ENCODE measurements around the gene RRP8.
A peak's percentile ranks its signal among the peaks of the same experiment; 100 is the strongest.

Gene RRP8

DNA sequence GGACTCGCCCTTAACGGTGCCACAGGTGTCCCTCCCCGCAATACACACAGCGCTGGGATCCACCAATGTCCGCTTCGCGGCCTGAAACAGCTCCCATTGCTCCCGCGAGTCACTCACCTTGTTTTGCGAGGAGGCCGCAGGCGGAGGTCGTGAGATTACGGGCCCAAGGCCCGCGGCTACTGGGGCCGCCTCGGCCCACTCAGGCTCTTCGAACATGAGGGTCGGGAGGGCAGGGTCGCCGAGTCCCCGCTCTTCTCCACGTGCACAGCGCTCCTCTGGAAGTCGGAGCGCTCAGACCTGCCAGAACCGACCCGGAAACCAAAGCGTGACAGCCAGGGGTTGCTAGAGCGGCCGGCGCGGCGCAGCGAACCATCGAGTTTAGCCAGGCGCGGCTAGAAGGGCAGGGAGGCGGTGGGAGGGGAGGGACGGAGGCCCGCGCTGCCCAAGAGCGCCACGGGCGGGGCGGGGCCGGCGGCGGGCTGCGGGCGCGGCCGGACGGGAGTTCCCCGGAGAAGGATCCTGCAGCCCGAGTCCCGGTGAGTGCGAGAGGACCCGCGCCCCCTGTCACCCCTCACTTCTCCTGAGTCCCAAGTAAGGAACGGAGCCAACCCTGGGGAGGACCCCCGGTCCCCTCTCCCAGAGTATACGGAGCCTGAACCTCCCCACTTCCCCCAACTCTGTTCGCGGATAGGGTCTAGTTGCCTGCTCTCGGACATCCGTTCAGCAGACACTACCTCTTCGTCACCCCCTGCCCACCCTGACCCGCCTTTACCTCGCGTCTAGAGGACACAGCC lies at the start of gene RRP8, which contains the start of gene ILK:
Gene RRP8, minus strand, starts transcription at position 330 of the 794 bp plus-strand sequence. Its CDS starts 114 bp downstream, at position 216.
Gene ILK, plus strand, starts transcription at position 488 of the 794 bp plus-strand sequence. CDS start 498 bp downstream, outside the sequence.
- peak; percentile 92 for DNase-seq (ENCODE audit: low read depth, low spot score)

DNA sequence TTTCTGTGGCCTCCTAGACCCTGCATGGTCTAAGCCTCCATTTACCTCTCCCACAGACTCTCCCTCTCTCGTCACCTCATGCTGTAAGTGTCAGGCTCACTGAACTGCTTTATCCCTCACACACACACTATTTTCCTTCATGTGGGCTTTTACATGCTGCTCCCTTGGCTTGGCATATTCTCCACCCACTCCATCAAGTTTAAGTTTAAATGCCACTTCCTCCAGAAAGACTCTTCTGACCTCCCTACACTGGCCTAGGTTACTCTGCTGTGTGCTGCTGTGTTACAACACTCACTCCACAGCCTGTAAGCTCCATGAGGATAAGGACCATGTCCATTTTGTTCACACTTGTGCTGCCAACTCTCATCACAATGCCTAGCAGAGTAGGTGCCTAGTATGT lies 49.7 kb upstream of the RRP8 start:
- DNase-seq (ENCODE audit: low read depth, low spot score): no peak

DNA sequence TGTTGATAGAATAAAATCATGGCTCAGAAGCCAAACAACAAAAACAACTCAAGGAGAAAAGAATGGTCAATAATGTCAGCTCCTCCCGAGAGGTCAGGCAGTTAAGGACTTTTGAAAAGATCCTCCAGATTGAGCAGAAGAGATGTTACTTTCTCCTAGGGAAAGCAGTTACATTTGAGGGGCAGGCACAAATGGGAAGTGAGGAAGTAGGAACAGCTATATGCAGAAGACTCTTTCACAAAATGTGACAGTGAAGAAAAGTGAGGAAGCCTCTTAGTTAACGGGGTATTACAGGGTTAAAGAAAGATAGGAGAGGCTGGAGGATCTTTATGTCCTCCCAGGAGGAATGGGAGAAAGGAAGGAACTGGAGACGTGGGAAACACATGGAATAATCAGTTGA lies 48.8 kb upstream of the RRP8 start:
- DNase-seq (ENCODE audit: low read depth, low spot score): no peak

- DNase-seq (ENCODE audit: low read depth, low spot score): no peak
These were observed 47.6 kb upstream of the RRP8 start for GRCh38 chr11:6650980-6651379.

- DNase-seq (ENCODE audit: low read depth, low spot score): no peak
These were observed 46.7 kb upstream of the RRP8 start for GRCh38 chr11:6650104-6650503.

GRCh38 chr11:6648501-6648900 lies 45.1 kb upstream of the RRP8 start:
- no peak for DNase-seq (ENCODE audit: low read depth, low spot score)

- DNase-seq (ENCODE audit: low read depth, low spot score): no peak
These were observed 44.4 kb upstream of the RRP8 start for GRCh38 chr11:6647836-6648235.

DNA sequence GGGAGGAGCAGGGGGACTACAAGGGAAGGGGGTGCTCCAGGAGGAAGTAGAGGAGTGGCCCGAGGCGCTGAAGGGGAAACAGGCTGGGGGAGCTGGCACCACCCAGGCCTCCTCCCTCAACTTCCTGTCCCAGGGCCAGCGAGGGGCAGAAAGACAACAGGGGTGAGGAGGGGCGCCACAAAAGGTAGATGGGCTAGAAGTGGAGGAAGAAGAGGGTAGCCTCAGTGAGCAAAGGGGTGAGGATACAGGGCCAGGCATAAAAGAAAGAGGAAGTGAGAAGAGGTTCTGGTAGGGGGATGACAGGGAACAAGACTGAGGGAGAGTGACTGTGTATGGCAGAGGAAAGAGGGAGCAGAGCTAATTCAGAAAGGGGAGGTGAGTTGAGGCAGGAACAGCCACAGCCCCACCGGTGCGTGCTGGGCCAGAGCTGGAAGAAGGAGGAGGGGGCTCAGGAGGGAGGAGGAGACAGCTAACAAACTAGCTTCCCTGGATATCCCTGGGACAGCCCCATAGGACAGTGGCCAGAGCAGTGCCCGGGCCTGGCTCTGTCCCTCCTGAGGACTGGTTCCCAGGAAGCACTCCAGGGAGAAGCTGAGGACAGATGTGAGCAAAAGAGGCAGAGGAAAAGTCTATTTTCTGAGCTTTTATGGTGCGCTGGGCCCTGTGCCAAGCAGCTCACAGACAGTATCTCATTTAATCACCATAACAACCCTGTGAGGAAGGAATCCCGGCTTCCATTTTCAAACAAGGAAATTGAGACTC lies 43.7 kb upstream of the RRP8 start:
- no peak for DNase-seq (ENCODE audit: low read depth, low spot score)

DNA sequence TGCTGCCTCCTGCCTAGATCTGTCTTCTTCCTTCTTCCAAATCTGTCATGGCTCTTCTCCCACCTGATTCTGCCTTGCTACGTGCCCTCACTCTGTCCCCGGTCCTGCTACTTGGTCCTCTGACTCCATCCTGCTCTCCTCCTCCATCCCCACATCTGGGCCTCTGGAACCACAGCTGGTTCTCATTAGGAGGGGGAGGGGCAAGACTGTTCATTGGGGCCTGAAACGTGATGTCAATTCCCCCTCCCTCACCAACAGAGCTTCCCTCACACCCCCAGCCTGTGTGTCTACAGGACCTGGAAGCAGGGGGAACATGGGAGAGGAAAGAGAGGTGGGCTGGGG lies 43.1 kb upstream of the RRP8 start:
- no peak for DNase-seq (ENCODE audit: low read depth, low spot score)

DNA sequence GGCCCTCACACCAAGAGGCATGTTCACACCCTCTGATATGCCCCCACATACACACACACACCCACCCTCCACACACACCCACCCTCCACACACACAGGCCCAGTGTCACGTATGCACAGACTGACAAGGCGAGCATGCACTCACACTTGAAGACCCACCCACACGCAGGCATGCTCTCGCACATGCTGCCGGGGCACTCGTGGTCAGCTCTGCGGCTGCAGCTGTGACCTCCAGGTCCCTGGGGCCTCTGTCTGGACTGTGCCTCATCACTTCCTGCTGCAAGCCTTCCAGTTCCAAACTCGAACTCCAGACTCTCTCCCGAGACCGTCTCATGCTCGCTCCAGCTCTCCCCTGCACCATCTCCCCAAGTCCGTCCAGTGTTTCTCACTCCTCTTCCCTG lies 42.7 kb upstream of the RRP8 start:
- DNase-seq (ENCODE audit: low read depth, low spot score): no peak

DNA sequence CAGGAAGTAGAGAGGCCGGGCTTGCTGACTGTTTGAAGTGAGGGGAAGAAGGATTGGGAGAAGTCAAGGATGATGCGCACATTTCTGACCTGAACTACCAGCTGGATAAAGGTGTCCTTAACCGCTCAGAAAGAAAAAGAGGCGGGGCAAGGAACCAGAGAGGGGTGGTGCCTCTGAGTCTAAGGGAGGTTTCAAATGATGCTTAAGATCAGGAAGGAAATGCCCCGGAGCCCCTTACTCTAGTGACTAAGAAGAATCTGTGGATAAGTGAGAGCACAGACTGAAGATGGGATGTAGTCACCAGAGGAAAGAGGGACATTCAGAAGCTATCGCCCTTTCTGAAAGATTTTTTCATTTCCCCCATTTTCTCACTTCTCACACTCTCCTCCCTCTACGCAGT lies 39.5 kb upstream of the RRP8 start:
- no peak for DNase-seq (ENCODE audit: low read depth, low spot score)

- DNase-seq (ENCODE audit: low read depth, low spot score): no peak
These were observed 37.7 kb upstream of the RRP8 start for GRCh38 chr11:6640985-6641701.

- DNase-seq (ENCODE audit: low read depth, low spot score): no peak
These were observed 36.9 kb upstream of the RRP8 start for GRCh38 chr11:6640036-6640984.

DNA sequence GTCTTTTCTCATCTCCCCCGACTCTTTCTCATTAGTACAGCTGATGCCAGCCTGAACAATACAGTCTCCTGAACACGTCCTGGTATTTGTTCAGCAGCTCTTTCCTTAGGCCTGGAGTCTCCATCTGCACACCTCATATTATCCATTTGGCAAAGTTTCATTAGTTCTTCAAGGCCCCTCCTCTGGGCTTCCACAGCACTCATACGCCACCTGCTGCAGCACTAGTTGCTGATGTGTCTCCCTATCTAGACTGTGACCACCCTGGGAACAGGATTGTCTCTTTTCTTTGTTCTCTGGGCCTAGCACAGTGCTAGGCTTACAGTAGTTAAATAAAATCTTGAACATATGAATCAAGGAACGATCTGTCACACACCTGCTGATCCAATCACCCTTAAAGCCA lies 35.0 kb upstream of the RRP8 start:
- no peak for DNase-seq (ENCODE audit: low read depth, low spot score)

GRCh38 chr11:6637871-6638270 lies 34.5 kb upstream of the RRP8 start:
- no peak for DNase-seq (ENCODE audit: low read depth, low spot score)

DNA sequence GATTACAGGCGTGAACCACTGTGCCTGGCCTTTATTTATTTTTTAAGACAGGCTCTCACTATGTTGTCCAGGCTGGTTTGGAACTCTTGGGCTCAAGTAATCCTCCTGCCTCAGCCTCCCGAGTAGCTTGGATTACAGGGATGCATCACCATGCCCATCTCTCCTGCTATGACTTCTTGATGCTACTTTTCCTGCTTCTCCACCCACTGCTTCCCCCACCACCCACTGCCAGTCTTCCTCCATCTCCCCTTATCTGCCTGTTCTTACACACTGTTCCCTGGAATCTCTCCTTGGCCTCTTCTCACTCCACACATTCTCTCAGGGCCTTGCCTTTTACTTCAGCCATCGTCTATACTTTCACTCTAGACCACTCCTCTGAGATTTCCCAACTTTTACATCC lies 33.1 kb upstream of the RRP8 start:
- DNase-seq (ENCODE audit: low read depth, low spot score): no peak

GRCh38 chr11:6635082-6635932 lies 31.9 kb upstream of the RRP8 start:
- peak; percentile 31 for DNase-seq (ENCODE audit: low read depth, low spot score)

DNA sequence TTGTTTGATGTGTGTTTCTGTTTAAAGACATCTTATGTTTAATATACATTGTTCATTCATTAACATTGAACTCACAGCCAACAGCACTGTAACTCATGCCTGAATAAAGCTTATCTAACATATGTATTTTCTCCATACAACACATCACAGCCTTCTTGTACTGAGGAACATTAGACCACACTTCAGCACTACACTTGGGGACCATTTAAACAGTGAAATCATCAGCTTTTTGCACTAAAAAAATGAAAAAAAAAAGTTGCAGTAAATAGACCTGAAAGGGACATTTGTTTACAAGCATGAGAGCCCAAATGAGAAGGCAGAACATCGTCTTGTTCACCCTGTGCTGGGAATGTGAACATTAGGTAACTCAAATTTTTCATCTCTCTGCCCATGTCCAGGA lies 31.1 kb upstream of the RRP8 start:
- no peak for DNase-seq (ENCODE audit: low read depth, low spot score)

GRCh38 chr11:6633422-6634408 lies 30.3 kb upstream of the RRP8 start:
- DNase-seq (ENCODE audit: low read depth, low spot score): no peak
